SK-N-DZ (cell line): ENCODE data around the gene ZBTB22.
"Not testable (repeated sequence)": the region's sequence is repeated elsewhere in the genome, so short reads cannot be mapped to it uniquely, and the experiment has no call there.

Experiments used
- DNase-seq: peaks from one replicate; pipeline ENCODE4 v3.0.0-alpha.2; 2015; ENCODE audit warnings: low spot score

ZBTB22 gene

GRCh38 chr6:33279971-33280511 is 37.5 kb downstream of the ZBTB22 start:
- DNase-seq, result peak; percentile 82

GRCh38 chr6:33279257-33279695 is 38.3 kb downstream of the ZBTB22 start:
- no peak for DNase-seq

GRCh38 chr6:33278810-33279209 is 38.7 kb downstream of the ZBTB22 start:
- no peak for DNase-seq

GRCh38 chr6:33278392-33278741 is 39.2 kb downstream of the ZBTB22 start:
- DNase-seq, result no peak

- no peak for DNase-seq
These were observed 39.7 kb downstream of the ZBTB22 start for GRCh38 chr6:33277663-33278391.

- DNase-seq, result peak; percentile 87
These were observed 40.5 kb downstream of the ZBTB22 start, which contains the start of gene B3GALT4 for GRCh38 chr6:33276864-33277662. B3GALT4 (plus strand) TSS chr6:33277123; CDS start chr6:33277420, 297 bp downstream.

GRCh38 chr6:33276581-33276863 is 41.0 kb downstream of the ZBTB22 start:
- DNase-seq, result no peak

- DNase-seq, result not testable (repeated sequence)
These were observed 41.6 kb downstream of the ZBTB22 start for GRCh38 chr6:33275795-33276580.

GRCh38 chr6:33273924-33274902 is 43.3 kb downstream of the ZBTB22 start:
- DNase-seq, result no peak

GRCh38 chr6:33273129-33273923 is 44.2 kb downstream of the ZBTB22 start:
- DNase-seq, result no peak

- no peak for DNase-seq
These were observed 45.0 kb downstream of the ZBTB22 start for GRCh38 chr6:33272275-33273128.

- peak; percentile 99 for DNase-seq
These were observed 45.9 kb downstream of the ZBTB22 start, which contains the start of the genes RPS18 and VPS52 for GRCh38 chr6:33271468-33272274. RPS18 (plus strand) TSS chr6:33272075; CDS start chr6:33272120, 45 bp downstream. VPS52 (minus strand) TSS chr6:33271876; CDS start chr6:33271675, 201 bp downstream.

- no peak for DNase-seq
These were observed 46.5 kb downstream of the ZBTB22 start for GRCh38 chr6:33271117-33271467.
